ENCODE measurements around the gene ANKFN1. TPM values are rescaled to one million over a fixed set of nuclear protein-coding genes. Genes with fewer than 3 reads are reported as not detected.

ANKFN1 gene
- total RNA-seq, 1 experiment from 2014 or later = not detected

- H3K27ac Mint-ChIP-seq = no peak overlapping the region
- no peaks in the 10 kb centered on the region for H4K20me1 ChIP-seq (ENCODE audit: control insufficient read depth, insufficient read depth, insufficient read length)
- peaks cover 5 to 7% of the 10 kb centered on the region in 2 experiments for H3K4me1 Mint-ChIP-seq
- no peak overlapping the region for H3K4ac ChIP-seq (ENCODE audit: low read depth, low read length)
- no peak overlapping the region for H3K18ac ChIP-seq (ENCODE audit: insufficient read length, low read depth, low read length)
- no peak for TF ChIP-seq CTCF (conservative IDR thresholded peaks at IDR 0.05)
- no peak overlapping the region for H3K27ac ChIP-seq (ENCODE audit: insufficient read length, low read depth, low read length)
- H3K79me2 ChIP-seq (ENCODE audit: insufficient read depth, low read length) = no peaks in the 10 kb centered on the region
- no peak overlapping the region for H3K4me3 Mint-ChIP-seq
- DNase-seq = no peak
- no peaks in the 10 kb centered on the region for H3K27me3 Mint-ChIP-seq (ENCODE audit: low read depth)
- no peak overlapping the region for H3K14ac ChIP-seq (ENCODE audit: insufficient read depth, low read length)
- H2AFZ ChIP-seq (ENCODE audit: low read length) = no peak overlapping the region
- no peak overlapping the region for H2AK5ac ChIP-seq (ENCODE audit: insufficient read length, low read length)
- H2BK12ac ChIP-seq (ENCODE audit: insufficient read length, low read depth, low read length) = no peak overlapping the region
- no peak overlapping the region for H4K91ac ChIP-seq (ENCODE audit: insufficient read length, low read depth, low read length)
- no peaks in the 10 kb centered on the region for H3K23me2 ChIP-seq (ENCODE audit: insufficient read length, low read depth, low read length, poor library complexity, severe bottlenecking)
- H4K8ac ChIP-seq (replicated peaks; ENCODE audit: insufficient read length, low read depth, low read length) = no peak overlapping the region
- no peak overlapping the region for H2BK120ac ChIP-seq (ENCODE audit: low read depth, low read length, poor library complexity, severe bottlenecking)
- no peaks in the 10 kb centered on the region for H3K9me3 Mint-ChIP-seq
- H2BK5ac ChIP-seq (ENCODE audit: insufficient read length, low read length) = no peak overlapping the region
- no peaks in the 10 kb centered on the region for H3K79me1 ChIP-seq (ENCODE audit: insufficient read depth, low read depth, low read length, poor library complexity, severe bottlenecking)
- no peaks in the 10 kb centered on the region for H3K27me3 ChIP-seq (ENCODE audit: insufficient read depth, low read length)
- no peaks in the 10 kb centered on the region for H3K9me3 ChIP-seq (ENCODE audit: control insufficient read depth, low read depth, low read length)
- H3K4me2 ChIP-seq (ENCODE audit: insufficient read depth, insufficient read length, low read length) = no peak overlapping the region
- H2BK15ac ChIP-seq (ENCODE audit: low read depth, low read length) = no peak overlapping the region
- no CpG with 5 or more reads among the region's 2 CpGs for WGBS (ENCODE audit: extremely low coverage, insufficient read length, low lambda C conversion rate)
- no peak overlapping the region for H2BK20ac ChIP-seq (ENCODE audit: low read depth, low read length, poor library complexity, severe bottlenecking)
- H3K4me1 ChIP-seq (ENCODE audit: insufficient read depth, low read length) = peaks cover 3% of the 10 kb centered on the region
- H3K23ac ChIP-seq (ENCODE audit: insufficient read length, low read depth, low read length) = no peak overlapping the region
- H4K5ac ChIP-seq (ENCODE audit: insufficient read length, low read depth, low read length) = no peak overlapping the region
- H3T11ph ChIP-seq (ENCODE audit: low read length) = no peak overlapping the region
- H3K36me3 Mint-ChIP-seq (ENCODE audit: insufficient read depth in 1 of 3, low read depth in 3 of 3) = no peaks in the 10 kb centered on the region
- no peak overlapping the region for H3K56ac ChIP-seq (ENCODE audit: insufficient read length, low read depth, low read length)
- no peak overlapping the region for H3K9ac ChIP-seq (ENCODE audit: extremely low read depth, insufficient read length, low read length)
Observed at GRCh38 chr17:56217921-56218320, 64.6 kb downstream of the ANKFN1 start.
